HG03571 (cell line): Measurements from ENCODE around the gene TBC1D3E.
"Not testable (repeated sequence)": the region's sequence is repeated elsewhere in the genome, so short reads cannot be mapped to it uniquely, and the experiment has no call there.

Experiments
- ATAC-seq: cut with Tn5 transposase; IDR thresholded peaks from one replicate; pipeline ENCODE4 v1.9.1; 2021; ENCODE audit not compliant: unreplicated experiment

The TBC1D3E gene

GRCh38 chr17:38127651-38128050 lies at the start of gene TBC1D3E:
Gene TBC1D3E (plus strand): TSS chr17:38127951. CDS start chr17:38129496, 1,545 bp downstream.
- ATAC-seq: not testable (repeated sequence)

- ATAC-seq: not testable (repeated sequence)
Measured at GRCh38 chr17:38087344-38087743, 40.4 kb upstream of the TBC1D3E start.

DNA sequence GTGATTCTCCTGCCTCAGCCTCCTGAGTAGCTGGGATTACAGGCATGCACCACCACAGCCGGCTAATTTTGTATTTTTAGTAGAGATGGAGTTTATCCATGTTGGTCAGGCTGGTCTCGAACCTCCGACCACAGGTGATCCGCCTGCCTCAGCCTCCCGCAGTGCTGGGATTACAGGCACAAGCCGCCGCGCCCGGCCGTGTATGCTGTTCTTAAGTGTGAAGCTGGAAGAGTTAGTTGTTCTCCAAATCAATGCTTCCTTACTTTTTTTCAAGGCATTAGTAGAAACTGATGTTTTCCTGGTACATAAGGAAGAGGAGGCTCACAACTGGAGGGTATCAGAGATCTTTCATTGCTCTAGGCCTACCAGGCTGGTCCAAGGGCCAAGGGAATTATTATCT lies 39.6 kb upstream of the TBC1D3E start:
- ATAC-seq: not testable (repeated sequence)

GRCh38 chr17:38094059-38094694 lies 33.6 kb upstream of the TBC1D3E start:
- ATAC-seq: not testable (repeated sequence)

DNA sequence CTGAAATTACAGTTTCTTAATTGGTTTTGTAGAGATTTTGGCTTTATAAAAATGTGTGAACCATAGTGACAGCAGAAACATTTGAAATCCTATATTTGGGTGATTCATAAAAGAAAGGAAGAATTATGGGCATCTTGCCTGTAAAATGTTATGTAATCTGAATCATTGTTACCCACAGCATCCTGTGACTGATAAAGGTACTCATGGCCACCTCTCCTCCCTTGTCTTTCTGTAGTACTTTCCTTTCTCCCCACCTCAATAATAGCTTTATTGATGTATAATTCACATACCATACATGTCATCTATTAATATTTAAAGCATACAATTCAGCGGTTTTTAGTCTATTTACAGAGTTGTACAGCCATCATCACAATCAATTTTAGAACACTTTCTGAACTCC lies 28.5 kb upstream of the TBC1D3E start:
- not testable (repeated sequence) for ATAC-seq

- ATAC-seq: not testable (repeated sequence)
Measured at GRCh38 chr17:38119829-38120228, 7.9 kb upstream of the TBC1D3E start.

- not testable (repeated sequence) for ATAC-seq
Measured at GRCh38 chr17:38134860-38135259, 7.1 kb downstream of the TBC1D3E start.
